ENCODE measurements around the gene KCNJ16.

DNA sequence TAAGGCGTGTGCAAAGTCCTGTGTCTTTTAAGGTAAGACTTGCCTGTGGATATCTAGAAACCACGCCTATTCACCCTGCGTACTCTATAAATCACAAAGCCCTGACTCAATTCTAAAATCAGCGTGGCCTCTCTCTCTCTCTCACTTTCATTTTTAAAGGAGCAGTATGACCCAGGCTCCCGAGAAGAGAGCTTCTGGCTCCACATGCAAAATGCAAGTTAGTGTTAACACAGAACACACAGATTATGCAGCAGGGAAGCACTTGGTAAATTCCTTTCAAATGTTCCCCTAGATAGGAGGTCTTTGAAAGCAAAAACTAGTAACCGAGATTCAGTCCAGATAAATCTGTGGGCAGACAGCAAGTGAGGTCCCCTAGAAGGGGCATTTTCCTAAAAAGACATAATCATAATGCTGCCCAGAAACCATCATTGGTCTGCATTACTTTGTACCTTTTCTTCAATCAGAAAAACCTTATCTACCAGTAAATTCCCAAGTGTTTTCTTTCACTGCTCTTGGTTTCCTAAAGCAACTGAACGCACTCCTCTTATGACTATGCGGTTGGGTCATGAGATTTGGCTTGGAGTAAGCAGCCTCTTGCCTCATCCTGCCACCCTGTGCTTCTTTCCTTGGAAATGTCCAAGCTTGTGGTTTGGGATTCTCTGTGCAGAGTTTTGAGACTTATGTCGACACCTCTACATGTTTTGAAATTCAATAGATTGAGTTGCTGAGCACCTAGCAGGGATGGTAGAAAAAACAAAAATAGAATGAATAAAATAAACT is 62.6 kb downstream of the KCNJ16 start:
- TF ChIP-seq, protein P1, sequence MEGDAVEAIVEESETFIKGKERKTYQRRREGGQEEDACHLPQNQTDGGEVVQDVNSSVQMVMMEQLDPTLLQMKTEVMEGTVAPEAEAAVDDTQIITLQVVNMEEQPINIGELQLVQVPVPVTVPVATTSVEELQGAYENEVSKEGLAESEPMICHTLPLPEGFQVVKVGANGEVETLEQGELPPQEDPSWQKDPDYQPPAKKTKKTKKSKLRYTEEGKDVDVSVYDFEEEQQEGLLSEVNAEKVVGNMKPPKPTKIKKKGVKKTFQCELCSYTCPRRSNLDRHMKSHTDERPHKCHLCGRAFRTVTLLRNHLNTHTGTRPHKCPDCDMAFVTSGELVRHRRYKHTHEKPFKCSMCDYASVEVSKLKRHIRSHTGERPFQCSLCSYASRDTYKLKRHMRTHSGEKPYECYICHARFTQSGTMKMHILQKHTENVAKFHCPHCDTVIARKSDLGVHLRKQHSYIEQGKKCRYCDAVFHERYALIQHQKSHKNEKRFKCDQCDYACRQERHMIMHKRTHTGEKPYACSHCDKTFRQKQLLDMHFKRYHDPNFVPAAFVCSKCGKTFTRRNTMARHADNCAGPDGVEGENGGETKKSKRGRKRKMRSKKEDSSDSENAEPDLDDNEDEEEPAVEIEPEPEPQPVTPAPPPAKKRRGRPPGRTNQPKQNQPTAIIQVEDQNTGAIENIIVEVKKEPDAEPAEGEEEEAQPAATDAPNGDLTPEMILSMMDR (IDR thresholded peaks at IDR 0.05), result no peak
- TF ChIP-seq POLR2A (IDR thresholded peaks at IDR 0.05), result no peak
